Keratinocyte (primary cell): ENCODE measurements around the gene TGIF1.

Source experiments
- CTCF ChIP-seq, 3 experiments: IDR thresholded peaks in 1 of 3; conservative IDR thresholded peaks in 1 of 3; optimal IDR thresholded peaks in 1 of 3; 2 replicates in 2 of 3; 3 replicates in 1 of 3; pipeline versions ENCODE3 to v1.5.1; 2011; ENCODE audit warnings: low read length in 3 of 3, mild to moderate bottlenecking in 3 of 3, moderate library complexity in 2 of 3, control low read depth in 1 of 3, inconsistent platforms in 1 of 3; ENCODE audit not compliant: insufficient read depth in 2 of 3; ENCODE audit errors: extremely low read depth in 1 of 3
- EZH2 ChIP-seq: IDR thresholded peaks from one replicate; pipeline ENCODE4 v1.6.1; 2012; ENCODE audit warnings: inconsistent platforms, mild to moderate bottlenecking, low read length, moderate library complexity

- no peak for TF ChIP-seq CTCF (optimal IDR thresholded peaks at IDR 0.05 in 1 of 3, IDR thresholded peaks at IDR 0.05 in 1 of 3, conservative IDR thresholded peaks at IDR 0.05 in 1 of 3; ENCODE audit: extremely low read depth in 1 of 3, insufficient read depth in 2 of 3, low read length in 3 of 3)
- TF ChIP-seq EZH2, result no peak
Measured at GRCh38 chr18:3424280-3424890, 25.6 kb upstream of the TGIF1 start.
